ENCODE measurements around the gene KIAA0232.
"Not testable (repeated sequence)": the region's sequence is repeated elsewhere in the genome, so short reads cannot be mapped to it uniquely, and the experiment has no call there.

The KIAA0232 gene

DNA sequence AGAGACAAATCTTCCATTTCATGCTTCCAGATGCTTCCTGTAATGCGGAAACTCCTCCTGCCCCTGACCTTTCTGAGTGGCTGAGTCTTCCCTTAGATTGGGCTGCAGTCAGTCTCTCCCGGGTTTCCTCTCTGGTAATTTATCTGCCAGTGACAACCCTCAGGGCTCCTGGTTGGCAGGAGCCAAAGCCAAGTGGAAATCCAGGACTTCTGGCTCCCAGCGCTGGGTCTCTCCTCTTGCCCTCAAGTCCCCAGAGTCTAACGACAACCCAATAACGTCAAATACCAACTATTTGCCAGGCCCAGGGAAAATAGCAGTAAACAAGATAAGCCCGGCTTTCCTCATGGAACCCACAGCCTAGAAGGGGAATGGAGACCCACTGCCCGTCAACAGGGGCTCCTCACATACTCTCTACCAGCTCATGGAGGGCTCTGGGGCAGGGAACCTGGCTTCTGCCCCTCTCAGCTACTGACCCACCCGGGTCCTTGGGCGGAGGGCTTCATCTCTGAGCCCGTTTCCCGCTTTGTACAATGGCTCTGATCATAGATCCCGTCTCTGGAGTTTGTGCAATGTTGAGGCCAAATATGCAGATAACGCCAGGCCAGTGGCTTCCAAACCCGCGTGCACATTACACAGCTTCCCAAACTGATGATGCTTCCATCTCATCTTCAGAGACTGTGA lies 126.0 kb downstream of the KIAA0232 start:
- DNase-seq = no peak

DNA sequence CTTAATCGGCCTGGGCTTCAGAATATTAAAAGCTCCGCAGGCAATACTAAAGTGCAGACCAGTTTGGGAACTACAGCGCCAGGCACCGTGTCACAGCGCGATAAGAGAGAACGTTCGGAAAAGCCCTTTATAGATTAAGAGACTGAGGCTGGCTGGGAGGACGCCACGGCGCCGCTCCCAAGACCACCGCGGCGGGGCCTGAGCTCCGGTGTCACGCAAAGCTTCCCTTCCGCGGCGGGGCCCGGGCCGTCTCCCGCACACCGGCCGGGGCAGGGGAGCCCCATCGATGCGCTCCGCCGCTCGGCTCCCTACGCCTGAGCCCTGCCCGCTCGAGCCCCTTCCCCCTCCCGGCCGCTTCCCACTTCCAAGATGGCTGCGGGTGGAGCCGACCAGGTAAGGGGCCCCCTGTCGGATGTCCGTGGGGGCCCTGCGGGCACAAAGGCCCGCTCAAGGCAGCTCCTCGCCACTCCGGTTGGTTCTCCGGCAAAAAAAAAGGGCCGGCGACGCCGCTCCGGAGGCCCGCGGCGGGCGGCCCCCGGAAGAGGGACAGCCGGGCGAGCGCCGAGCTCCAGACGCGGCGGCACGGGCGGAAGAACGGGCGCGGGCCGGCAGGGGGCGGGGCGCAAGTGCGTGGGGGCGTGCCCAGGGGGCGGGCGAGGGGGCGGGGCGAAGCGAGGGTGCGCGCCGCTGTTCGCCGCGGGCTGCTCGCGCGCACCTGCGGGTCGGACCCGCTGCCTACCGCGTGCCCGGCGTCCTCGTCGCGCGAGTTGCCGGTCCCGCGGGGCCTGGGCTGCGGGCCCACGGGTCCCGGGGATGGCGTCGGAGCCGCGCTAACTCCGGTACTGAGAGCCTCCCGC lies 126.8 kb downstream of the KIAA0232 start, which contains the start of gene TBC1D14:
TSS of gene TBC1D14 (plus strand) at position 714 of the 857 bp plus-strand sequence. CDS start 13,564 bp downstream, outside the sequence.
- DNase-seq = peak; percentile 72

DNA sequence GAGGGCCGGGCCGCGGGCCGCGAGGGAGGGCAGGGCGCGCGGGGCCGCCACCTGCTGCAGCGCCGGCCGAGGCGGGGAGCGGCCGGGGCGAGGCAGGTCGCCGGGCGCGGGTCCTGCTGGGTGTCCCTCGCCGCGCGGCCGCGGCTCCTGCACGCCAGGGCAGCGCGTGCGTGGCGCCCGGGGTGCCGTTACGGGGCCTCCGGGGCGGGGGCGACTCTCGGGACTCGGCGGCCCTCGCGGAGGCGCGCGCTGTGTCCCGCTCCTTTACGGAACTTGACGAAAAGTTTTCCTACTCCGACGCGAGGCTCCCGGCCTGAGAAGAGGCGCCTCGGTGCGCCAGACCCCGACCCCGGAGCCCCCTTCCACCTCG lies 127.4 kb downstream of the KIAA0232 start:
- no peak for DNase-seq

DNA sequence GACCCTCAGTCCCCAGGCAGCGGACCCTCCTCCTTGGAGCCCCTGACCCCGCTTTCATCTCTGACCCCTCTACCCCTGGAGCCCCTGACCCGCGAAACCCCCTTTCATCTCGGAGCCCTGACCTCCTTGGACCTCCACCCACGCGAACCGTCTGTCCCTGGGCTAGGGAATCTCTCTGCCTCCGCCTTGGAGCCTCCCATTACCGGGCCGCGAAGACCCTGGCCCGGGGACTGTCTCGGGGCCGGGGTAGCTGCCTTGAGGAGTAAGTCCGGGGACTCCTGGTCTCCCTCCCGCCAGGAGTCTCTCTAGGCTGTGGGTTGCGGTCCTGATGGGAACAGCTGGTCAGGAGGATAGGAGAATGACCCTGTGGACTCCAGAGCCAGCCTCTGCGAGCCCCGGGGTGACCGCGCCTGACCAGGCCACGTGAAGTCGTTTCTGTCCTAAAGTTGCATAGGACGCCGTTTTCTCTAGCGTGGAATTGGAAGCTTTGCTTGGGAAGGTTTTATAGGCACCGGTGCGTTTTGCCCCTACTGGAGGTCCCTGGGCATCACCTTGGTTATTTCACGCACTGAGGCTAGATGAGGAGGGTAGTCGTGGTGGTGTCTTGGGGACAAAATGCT lies 127.9 kb downstream of the KIAA0232 start:
- DNase-seq = no peak

DNA sequence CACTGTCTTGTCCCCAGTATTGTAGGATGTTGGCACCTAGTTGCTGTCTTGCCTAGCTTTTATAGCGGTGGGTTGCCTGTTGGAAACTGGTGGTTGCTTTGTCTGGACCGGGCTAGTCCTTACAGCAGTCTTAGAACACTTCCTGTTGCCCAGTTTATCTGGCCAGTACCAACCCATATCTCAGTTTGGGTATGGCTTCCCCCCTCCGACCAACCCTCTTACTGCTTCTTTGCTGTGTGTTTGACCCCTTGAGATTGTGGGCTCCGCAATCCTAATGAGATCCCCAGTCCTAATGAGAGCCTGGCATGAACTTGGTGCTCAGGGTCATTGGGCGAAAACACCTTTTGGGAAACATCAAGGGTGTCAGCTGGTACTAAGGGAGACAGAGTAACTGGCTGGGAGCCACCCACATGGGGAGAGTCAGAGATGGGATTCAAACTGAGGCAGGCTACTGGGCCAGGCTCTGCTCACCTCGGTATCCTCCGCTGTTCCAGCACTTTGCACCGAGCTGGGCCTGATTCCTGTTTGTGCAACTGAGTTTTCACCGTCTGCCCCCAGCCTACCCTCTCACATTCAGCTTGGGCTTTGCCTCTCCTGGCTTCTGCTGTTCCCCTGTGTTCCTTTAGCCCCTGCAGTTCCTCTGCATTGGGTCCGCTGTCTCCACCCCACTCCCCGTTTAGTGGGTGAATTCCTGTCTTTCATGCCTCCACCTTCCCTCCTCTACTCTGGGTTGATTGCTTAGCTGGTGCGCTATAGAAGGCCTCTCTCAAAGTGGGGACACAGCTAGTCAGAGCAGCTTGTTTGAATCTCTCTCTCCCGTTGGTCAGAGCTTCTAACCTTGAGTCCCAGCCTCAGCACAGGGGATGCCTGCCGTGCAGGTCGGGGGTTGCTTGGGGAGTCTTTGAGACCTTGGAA lies 128.7 kb downstream of the KIAA0232 start:
- DNase-seq = no peak

DNA sequence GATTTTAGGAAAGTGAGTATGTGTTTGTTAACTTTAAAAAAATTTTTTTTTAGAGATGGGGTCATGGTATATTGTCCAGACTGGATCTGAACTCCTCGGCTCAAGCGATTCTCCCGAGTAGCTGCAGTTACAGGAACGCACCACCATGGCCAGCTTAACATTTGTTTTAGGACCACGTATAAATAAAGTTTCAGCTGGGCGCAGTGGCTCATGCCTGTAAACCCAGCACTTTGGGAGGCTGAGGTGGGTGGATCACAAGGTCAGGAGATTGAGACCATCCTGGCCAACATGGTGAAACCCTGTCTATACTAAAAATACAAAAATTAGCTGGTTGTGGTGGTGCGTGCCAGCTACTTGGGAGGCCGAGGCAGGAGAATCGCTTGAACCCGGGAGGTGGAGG lies 129.4 kb downstream of the KIAA0232 start:
- DNase-seq = not testable (repeated sequence)

DNA sequence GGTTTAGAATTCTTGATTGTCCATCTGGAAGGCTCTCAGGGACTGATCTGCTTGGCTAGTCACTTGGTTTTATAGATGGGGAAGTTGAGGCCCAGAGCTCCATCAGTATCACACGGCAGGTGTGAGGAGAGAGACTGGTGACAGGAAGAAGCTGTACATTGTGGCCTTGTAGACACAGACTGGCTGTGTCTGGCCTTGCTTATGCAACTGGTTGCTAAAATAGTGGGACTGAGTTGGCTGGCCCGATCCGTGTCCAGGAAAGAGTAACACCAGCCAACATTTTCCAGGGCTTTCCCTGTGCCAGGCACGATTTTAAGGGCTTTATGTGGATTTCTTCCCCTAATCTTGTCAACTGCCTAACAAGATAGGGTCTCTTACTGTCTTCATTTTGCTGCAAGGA lies 129.9 kb downstream of the KIAA0232 start:
- no peak for DNase-seq

DNA sequence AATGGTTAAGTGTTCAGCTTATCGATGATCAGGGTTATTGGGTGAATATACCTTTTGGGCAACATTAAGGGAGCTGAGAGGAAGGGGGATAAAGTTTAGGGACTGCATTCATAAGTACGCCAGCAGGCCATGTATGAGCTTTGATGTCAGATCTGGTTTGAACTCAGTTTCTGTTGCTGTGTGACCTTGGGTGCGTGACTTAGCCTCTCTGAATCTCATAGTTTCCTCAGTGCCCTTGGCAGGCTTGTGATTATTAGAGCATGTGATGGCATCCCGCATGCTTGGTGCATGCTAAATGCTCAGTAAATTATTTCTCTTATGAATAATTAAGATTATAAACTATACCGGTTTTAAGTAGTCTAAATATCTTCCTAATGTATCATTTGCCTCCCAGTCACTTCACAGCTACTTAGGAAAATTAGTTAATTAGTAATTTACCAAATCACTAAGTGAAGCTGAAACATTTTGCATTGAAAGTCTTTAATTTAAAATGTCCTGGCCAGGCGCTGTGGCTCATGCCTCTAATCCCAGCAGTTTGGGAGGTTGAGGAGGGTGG lies 130.9 kb downstream of the KIAA0232 start:
- DNase-seq = no peak

DNA sequence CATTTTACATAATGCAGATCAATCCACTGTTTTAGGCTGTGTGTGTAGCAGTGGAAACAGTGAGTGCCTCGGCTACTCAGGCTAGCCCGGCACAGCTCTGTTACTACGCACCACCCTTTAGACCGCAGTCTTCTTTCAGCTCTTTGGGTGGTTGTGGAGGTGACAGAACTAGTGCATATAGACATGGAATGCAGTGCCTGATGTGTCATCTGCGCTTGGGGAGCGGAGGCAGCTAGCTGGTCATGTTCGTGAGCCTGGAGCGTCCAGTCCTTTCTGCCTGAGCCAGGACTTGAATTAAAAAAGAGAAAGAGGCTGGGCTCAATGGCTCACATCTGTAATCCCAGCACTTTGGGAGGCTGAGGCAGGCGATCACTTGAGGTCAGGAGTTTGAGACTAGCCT lies 131.9 kb downstream of the KIAA0232 start:
- DNase-seq = no peak

DNA sequence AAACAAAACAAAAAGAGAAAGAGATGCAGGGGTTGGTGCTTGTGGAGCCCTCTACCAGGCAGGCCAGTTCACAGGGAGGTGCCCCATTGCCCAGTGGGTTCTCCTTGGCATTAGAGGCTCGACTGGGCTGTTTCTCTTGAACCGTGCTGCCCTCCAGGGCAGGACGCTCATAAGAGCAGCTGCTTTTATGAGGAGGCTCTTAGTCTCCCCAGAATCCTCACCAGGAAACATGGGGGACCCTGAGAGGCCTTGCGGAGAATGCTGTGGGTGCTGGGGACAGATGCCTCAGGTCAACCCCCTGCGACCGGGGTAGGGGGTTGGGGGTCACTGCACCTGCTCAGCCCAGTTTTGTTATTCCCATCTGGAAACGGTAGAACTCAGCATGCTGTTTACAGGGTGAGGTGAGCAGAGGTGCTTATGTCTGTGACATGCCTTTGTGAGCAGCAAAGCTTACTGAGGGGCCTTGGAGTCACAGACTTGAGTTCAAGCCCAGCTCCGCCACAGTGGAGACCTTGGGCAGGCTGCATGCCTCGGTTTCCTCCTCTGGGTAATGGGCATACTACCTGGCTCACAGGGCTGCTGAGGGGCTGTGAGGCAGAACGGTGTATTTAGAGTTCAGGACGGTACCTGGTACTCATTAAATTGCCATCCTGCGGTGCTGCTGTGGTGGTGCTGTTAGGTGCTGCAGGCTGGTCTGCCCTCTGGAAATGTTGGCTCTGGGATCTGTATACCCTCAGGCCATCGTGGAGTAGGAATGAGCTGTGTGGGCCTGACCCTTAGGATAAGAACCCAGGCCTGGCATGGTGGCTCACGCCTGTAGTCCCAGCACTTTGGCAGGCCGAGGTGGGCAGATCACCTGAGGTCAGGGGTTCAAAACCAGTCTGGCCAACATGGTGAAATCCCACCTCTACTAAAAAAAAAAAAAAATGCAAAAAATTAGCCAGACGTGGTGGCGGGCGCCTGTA lies 132.8 kb downstream of the KIAA0232 start:
- no peak for DNase-seq

DNA sequence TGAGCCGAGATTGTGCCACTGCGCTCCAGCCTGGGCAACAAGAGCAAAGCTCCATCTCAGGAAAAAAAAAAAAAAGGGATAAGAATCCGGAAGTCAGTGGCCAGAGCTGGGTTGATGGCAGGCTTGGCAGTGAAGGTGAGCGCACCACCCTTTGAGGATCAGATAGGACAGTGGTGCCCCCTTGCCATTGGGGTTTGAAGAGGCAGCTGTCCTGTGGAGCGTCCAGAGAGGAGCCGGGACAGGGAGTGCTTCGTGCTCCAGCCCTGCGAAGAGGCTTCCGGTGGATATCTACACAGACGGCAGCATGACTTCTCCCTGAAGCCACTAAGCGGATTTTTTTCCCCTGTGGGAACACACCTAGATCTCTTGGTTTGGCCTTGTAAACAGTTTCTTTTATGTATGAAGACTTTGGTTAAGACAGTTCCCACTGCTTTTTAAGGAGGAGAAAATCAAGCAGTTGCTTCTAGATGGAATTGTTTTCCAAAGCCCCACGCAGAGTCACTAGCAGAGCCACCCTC lies 133.6 kb downstream of the KIAA0232 start:
- no peak for DNase-seq

DNA sequence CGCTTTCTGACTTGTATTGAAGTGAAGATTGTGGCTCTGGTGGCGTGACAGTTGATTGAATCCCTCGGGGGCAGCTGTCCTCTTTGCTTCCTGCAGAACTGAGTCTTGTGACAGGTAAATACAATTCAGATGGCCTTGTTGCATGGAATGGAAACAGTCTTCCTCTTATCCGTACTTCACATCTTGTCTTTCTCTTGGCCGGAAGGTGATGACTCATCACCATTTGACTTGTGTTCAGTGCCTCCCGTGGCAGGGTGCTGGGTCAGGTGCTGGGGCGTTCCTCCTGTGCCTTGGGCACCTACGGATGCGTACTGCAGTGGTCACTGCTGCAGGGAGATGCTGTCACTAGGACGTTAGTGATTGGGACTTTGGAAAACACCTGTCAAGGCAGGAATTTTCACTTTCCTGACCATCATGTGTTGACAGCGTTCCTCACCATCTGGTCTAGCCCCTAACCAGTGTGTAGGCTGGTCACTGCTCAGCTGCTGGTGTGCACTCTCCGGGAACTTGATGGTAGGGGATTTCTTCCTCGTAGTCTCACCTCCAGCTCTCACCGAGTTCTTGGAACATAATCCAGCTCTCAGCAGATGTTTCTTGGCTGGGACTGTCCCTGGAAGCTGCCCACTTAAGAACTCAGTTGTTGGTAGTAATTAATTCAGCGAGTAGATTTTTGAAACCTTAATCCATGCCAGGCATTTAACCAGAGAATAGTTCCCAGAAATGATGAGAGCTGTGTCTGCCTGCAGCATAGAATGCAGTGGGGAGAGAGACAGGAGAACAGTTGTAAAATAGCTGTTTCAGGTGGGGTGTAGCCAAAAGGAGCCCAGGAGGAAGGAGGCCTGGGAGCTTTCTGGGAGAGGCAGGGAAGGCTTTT lies 134.3 kb downstream of the KIAA0232 start:
- DNase-seq = no peak

DNA sequence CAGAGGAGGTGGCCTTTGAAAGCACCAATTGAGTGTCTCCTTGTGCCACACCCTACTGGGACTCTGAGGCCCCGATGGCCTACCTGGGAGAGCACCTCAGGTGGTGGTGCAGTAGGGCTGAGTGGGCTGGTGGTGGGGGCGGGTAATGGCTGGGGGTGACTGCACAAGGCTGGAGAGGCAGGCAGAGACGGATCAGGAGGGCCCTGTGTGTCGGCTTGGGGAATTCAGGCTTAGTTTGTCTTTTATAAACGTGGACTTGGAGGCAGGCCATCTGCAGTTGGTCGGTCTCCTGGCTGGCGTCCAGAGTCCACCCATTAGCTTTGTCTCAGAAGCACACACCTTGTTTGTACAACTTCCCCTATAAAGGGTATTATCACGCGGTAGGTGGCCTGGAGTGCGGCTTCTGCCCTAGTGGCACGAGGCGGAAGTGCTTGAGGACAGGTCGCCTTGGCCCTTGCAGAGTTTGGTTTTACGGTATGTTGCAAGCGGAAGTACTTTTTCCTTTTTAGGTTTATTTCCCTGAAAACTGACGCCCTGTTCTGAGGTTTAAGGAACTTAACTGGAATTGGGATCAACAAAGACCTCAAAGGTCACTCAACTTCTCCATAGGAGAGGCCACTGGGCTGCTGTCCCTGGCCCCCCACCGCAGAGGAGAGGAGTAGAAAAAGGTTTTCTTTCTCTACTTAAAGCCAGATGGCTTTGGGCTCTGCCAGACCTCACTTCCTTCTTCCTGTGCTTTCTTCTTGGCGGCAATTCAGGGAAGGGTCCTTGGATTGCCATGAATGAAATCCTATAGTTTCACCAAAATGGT lies 135.1 kb downstream of the KIAA0232 start:
- no peak for DNase-seq

DNA sequence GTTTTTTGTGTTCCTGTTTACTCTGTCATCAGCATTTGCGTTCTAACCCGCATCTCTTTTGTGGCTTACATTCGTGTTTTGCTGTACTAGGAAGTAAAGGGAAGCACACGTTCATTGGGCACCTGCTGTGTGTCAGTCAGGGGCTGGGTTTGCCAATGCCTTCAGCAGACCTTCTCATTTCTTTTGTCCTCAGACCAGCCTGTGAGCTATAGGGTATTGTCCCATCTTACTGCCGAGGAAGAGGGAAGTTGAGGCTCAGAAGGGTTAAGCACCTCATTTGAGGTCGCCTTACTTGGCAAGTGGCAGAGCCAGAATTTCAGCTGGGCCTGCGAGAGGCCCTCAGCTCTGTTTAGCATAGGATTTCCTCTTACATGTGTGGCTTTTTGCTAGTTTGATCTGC lies 135.8 kb downstream of the KIAA0232 start:
- no peak for DNase-seq

DNA sequence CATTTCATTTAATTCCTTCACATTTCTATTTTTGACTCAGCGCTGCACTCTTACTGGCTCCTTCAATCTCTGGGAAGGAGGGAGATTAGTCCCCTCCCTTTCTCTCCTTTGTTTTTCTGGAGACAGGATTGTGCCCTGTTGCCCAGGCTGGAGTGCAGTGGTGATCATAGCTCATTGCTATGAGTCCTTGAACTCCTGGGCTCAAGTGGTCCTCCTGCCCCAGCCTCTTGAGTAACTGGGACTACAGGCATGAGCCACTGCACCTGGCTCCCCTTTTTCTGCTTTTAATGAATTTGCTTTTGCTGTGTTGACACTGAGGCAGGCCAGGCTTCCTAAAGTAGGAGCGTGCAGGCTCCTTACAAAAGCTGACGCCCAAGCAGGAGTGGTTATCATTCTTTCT lies 137.6 kb downstream of the KIAA0232 start:
- DNase-seq = no peak

DNA sequence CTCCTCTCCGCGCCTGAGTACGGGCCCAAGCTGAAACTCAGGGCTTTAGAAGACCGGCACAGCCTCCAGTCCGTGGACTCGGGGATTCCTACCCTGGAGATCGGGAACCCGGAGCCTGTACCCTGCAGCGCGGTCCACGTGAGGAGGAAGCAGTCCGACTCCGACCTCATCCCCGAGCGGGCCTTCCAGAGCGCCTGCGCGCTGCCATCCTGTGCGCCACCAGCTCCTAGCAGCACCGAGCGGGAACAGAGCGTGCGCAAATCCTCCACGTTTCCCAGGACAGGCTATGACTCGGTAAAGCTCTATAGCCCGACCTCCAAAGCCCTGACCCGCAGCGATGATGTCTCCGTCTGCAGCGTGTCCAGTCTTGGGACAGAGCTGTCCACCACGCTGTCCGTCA lies 141.0 kb downstream of the KIAA0232 start:
- no peak for DNase-seq

DNA sequence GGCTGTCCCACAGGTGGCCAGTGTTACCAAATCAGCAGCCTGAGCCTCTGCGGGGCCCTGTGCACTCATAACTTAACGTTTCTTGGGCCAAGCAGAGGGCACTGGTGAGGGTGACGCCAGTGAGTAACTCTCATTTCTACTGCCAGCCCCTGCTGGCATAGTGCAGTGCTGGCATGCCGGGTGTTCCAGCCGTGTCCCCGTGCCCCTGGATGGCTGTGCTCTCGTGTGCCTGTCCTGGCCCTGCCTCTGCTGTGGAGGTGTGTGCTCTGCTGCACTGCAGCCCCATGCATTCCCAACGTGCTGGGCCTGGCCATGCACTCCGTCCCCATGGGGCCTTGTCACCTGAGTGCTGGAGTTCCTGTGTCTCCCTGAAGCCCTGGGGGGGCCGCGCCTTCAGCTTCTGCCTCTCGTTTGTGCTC lies 141.8 kb downstream of the KIAA0232 start:
- no peak for DNase-seq

DNA sequence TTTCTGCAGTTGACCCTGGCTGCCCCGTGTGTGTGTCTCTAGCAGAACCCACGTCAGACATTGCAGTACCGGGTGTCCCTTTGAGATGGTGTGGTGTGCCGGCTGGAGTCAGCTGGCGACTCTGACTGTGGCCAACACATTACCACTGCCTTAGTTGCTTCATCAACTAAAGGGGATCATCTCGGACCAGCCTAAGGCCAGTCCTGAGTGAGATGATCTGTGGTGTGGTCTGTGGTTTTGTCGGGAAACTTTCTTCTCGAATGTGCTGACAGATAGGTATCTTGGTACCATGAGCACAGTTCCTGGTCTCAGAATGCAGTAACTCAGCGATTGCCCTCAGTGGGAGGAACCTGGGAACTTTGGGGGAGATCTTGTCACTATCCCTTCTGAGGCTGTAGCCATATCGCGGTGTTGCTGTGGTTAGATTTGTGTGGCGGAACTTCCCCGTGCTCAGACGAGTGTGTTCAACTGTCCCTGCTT lies 142.9 kb downstream of the KIAA0232 start:
- no peak for DNase-seq

DNA sequence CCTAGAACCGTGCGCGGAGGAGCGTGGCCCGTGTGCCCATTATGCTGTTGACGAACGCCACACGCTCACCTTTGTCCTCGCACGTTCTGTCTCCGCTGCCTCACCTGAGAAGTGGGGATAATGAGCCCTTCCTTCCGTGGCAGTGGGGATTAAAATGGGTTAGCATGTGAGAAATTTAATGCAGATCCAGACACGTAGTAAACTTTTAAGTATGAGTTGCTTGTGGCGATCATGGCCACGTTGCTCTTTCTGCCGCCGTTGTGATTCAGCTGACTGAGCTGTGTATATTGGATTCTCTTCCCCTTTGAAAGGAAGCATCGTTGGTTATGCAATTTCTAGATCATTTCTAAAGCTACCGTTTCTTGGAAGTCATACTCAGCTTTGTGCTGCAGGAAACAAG lies 143.6 kb downstream of the KIAA0232 start:
- no peak for DNase-seq
